HL-60 (cell line): ENCODE data around the gene PRKD1.

ENCODE experiments used
- POLR2AphosphoS5 ChIP-seq: IDR thresholded peaks from 2 replicates; pipeline ENCODE4 v1.6.1; 2012; ENCODE audit warnings: low read depth
- SPI1 ChIP-seq: IDR thresholded peaks from 2 replicates; pipeline ENCODE4 v1.6.1; 2012; ENCODE audit warnings: low read depth, mild to moderate bottlenecking, borderline replicate concordance
- TF ChIP-seq, protein P1 (sequence below): IDR thresholded peaks from one replicate; pipeline ENCODE4 v1.5.1; 2011; ENCODE audit warnings: low read length, control low read depth, inconsistent platforms; ENCODE audit not compliant: insufficient read depth

GRCh38 chr14:29637411-29637810 lies 290.2 kb downstream of the PRKD1 start:
- TF ChIP-seq POLR2AphosphoS5 (no peak), SPI1 (no peak)
- TF ChIP-seq, protein P1, sequence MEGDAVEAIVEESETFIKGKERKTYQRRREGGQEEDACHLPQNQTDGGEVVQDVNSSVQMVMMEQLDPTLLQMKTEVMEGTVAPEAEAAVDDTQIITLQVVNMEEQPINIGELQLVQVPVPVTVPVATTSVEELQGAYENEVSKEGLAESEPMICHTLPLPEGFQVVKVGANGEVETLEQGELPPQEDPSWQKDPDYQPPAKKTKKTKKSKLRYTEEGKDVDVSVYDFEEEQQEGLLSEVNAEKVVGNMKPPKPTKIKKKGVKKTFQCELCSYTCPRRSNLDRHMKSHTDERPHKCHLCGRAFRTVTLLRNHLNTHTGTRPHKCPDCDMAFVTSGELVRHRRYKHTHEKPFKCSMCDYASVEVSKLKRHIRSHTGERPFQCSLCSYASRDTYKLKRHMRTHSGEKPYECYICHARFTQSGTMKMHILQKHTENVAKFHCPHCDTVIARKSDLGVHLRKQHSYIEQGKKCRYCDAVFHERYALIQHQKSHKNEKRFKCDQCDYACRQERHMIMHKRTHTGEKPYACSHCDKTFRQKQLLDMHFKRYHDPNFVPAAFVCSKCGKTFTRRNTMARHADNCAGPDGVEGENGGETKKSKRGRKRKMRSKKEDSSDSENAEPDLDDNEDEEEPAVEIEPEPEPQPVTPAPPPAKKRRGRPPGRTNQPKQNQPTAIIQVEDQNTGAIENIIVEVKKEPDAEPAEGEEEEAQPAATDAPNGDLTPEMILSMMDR: no peak
